ENCODE results near the gene ALK.
A peak's percentile ranks its signal among the peaks of the same experiment; 100 is the strongest.

The ALK gene

DNA sequence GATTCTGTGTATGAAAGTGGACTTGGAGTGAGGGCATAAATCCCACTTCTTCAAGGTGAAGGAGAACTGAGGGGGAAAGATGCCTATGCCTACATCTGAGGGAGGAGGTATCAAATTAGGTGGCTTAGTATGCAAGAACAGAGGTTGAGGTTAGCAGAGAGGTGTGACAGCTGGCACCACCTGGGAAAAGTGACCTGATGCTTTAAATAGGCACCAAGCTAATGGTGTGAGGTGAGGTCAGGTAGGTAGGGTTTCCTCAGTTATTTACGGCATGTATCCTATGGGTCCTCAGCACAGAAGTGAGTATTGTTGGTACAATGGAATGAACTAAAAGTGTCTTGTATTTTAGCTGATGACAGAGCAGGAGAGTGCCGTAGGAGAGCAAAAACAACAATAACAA, 439.0 kb downstream of the ALK start:
- no peak for DNase-seq

DNA sequence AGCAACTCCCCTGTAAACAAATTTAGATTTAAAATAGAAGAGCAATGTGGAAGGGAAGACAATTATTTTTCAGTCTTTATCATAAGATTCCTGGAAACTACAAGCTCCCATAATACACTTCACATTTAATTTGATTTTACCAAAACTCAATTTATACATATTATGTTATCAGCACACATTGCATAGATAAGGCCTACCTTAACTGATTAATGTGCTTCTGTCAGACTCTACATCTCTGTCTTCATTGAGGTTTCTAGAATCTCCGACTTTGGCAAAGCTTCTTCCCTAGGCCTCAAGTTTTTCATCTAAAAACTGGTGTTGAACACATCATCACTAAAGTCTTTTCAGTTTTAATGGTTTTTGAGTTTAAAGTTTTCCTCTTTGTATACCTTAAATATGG, 440.1 kb downstream of the ALK start:
- DNase-seq, result no peak

DNA sequence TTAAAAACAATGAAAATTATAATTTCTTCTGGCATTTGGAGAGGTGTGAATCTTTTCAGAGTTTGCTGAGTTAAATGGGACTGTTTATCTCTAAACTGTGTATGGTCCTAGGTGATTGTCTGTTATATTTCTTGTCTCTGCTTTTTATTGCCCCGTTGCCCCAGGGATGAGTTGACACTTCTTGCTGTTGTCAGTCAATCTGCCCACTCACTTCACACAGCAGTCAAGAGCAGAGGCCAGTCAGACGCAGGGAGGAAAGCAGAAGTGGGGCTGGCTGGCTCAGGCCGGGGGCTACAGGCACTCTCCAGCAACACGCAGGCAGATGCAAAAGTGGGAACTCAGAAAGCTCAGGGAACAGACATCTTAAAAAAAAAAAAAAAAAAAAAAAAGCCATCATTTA, 441.0 kb downstream of the ALK start:
- DNase-seq, result no peak

DNA sequence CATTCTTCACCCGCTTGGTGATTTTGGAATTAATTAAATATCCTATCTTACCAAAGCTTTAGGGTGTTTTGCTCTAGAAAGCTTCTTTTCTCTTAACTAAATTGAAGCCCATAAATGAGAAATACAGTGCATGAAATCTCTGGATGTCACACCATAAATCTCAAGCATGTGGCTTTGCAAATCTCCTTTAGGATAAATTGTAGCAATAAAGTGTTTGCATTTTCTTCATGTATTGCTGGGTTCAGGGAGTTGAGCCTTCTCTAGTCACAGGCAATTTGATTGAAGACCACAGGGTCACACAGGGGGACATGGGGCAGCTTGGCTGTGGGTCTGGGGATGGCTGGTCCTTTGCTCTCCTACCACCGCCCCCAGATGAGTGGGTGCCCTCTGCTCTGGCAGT, 442.0 kb downstream of the ALK start:
- no peak for DNase-seq

DNA sequence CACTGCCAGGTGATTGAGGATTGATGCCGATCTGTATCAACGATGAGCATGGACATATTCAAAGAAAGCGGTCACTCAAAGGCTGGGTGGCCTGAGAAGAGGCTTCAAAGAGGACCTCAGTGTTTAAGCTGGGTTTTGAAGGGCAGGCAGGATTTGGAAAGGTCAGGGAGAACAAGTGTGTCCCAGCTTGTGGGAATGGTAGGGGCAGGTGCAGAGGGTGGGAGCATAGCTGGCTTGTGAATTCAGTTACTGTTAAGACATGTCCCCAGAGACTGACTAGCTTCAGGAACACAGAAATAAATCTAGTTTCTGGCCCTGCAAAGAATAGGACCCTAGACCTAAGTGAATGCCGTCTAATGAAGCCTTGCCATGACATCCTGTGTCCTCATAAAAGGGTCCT, 442.7 kb downstream of the ALK start:
- no peak for DNase-seq

DNA sequence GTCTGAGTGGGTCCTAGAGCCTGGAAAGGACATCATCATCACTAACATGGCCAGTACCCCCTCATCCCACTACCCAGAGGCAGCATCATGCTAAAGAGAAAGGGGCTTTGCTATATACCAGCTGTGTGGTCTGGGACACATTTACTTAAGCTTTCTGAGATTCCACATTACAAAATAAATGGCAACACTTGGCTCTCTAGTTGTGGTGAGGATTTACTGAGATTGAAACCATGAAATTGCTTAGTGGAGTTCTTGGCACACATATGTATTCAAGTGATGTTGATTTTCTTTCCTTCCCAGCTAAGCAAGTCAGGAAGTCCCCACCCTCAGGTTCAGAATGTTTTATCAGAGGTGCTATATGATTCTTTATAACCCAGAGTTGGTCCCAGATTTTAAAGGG, 444.2 kb downstream of the ALK start:
- DNase-seq, result no peak

DNA sequence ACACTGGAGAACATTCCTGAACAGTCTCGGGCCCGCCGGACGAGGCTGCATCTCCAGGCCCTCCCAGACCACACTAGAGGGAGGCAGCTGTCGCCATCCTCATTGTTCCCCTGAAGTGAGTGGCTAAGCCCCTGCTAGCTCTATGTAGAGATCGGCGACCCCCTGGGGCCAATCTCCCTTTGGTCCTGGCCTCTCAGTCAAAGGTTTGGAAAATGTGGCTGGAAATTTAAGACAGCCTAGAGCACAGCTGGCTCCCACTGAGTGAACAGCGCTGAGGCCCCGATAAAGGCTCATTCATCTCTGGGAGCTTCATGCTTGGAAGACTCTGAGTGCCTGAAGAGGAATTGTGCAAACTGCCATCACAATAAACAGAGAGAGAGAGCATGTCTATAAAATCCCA, 445.9 kb downstream of the ALK start:
- DNase-seq, result no peak

DNA sequence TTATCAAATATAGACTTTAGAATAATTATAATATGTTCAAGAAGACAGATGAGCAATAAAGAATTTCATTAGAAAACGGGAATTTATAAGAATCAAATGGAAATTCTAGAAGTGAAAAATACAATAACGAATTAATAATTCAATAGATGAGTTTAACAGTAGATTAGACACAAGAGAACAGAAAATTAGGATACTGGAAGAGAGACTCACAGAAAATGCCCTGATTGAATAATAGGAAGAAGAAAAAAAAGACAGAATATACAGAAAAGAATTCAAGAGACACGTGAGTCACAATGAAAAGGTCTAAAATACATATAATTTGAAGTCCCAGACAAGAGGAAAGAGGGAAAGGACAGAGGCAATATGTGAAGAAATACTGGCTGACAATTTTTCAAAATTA, 451.4 kb downstream of the ALK start:
- DNase-seq, result no peak

DNA sequence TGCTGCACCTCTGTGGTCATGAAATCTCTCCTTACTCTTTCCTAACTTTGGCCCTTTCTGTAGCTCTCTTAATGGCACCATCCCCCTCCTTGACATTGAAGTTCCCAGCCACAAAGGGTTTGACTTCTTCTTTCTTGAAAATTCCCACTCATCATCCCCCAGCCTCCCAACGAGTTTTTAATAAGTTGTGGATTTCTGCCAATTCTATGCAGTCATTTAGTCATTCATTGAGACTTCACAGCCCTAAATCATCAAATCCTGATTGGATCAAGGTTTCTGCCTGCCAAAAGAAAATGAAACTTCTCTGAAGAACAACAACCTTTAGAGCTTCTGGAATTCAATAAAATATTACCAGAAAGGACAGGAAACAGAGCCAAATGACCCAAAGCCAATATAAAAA, 451.9 kb downstream of the ALK start:
- no peak for DNase-seq

DNA sequence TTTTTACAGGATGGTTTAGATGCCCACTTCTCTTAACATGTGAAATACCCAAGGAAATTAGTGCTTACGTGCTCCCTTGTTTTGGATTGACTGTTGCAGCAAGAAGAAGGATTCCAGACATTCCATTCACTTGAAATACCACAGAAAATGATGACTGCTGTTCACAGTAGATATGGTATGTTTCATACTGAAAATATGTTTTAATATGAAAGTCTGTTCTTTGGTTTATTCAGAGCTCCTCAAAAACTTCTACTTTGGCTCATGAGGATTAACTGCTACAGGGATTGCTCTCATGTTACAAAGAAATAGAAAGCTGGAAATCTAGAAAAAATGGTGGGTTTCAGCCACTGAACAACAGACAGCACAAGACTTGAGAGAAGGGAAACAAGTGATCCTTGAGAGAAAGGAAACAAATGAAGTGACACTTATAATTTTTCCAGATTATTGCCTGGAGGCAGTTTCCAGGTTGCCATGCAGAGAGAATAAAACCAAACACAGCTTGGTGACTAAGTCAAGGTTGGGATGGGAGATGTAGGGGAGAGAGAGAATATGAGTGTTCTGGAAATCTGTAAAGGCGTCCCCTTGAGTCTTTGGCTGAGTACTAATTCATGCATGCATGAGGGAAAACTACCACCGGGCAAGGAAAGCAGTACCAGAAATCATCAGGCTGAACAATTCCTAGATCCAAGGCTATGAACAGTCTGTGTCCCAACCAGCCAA, 458.0 kb downstream of the ALK start:
- no peak for DNase-seq

DNA sequence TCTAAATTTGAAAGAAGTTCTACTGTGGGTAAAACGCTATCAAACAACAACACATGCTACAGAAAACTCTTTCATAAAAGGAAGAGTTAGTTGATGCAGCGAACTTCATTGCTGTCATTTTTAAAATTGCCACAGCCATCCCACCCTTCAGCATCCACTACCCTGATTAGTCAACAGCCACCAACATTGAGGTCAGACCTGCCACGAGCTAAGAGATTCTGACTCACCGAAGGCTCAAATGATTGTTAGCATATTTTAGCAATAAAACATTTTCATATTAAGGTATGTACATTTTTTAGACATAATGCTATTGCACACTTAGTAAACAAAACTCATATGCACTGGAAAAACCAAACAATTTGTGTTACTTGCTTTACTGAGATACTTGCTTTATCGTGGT, 459.1 kb downstream of the ALK start:
- DNase-seq, result peak; percentile 8

DNA sequence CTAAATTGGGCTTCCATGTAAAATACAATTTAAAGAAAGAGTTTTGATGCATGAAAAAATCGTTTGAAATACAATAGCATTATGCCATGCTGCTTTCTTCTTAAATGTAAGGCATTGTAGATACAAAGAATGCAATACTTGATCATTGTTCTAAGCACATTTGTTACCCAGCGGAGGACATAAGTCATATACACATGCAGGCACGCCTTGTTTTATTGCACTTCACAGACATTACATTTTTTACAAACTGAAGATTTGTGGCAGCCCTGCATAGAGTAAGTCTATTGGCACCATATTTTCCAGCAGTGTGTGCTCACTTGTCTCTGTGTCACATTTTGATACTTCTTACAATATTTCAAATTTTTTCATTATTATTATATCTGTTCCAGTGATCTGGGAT, 461.2 kb downstream of the ALK start:
- DNase-seq, result no peak

DNA sequence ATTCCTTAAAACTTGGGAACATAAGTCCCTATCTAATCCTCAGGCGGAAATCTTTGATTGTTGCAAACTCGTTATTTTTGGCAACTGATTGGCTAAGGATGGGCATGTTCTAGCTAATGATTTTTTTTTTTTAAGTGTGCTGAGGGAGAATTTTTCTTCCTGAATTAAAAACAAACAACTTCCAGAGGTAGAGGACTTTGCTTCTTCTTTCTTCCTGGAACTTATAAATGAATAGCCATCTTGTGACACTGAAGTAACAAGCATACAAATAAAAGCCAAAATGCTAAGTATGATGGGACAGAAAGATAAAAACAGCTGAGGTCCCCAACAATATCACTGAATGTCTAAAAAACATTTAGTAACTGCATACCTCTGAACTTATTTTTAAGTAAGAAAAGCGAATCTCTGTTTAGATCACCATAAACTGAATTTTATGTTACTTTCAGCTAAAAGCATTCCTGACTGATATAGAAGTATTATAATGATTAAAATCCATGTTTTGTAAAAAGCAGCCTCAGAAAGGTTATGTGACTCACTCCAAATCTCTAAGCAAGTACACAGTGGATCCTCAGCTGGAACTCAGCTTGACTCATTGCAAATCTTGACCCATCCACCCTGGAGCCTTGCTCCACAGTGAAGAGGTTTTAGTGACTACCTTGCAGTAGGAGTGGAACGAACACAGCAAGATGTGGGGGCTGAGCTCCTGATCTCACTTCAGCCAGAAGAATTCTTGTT, 461.8 kb downstream of the ALK start:
- DNase-seq, result no peak

DNA sequence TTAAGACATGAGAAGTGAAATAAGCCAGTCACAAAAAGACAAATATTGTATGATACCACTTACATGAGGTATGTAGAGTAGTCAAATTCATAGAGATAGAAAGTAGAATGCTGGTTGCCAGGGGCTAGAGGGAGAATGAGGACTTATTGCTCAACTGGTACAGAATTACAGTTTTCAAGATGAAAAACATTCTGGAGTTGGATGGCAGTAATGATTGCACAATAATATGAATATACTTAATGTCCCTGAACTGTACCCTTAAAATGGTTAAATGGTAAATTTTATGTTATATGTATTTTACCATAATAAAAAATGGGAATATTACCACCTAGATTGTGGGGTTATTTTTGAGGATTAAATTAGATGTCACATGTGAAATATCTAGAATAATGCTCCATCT, 465.0 kb downstream of the ALK start:
- no peak for DNase-seq

DNA sequence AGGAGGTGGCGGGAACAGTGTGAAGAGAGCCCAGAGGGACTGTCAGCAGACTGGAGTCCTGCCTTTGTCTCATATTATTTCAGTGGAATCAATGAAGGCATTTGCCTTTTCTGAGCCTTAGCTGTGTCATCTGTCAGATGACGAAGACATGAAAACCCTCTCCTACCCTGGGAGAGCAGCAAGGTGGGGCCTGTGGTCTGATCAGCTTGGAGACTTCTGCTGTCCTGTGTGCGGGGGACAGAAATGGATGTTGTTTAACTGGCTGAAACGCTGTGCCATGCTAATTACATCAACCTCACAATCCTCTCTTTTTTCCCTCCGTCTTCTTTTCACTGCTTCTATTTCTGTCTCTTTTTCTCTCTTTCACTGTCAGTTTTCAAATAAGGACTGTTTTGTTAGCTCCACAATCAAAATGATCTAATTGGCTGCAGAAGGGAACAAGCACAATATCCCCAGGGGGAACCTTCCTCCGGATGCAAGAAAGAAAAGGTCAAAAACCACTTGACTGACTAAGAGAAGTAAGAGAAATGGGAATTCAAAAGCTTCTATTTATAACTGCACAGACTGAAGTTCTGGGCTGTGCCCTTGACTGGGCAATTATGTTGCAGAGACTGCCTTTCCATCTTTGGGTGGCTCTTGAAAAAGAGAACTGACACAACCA, 466.1 kb downstream of the ALK start:
- DNase-seq, result no peak

DNA sequence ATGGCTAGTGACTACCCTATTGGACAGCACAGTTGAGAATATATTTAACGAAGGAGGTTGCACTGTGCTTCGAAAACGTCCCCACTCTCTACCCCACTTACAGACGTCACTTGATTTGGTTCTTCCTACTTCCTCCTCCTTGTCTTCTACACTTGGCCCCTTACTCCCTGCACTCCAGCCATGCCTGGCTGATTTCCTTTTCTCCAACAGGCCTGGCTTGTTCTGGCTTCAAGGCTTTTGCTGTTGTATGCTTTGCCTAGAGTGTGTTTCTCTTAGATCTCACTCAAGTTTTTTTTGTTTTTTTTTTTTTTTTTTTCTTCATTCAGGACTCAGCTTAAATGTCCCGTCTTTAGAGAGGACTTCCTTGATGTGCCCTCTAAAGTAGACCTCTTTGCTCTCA, 469.4 kb downstream of the ALK start:
- no peak for DNase-seq

DNA sequence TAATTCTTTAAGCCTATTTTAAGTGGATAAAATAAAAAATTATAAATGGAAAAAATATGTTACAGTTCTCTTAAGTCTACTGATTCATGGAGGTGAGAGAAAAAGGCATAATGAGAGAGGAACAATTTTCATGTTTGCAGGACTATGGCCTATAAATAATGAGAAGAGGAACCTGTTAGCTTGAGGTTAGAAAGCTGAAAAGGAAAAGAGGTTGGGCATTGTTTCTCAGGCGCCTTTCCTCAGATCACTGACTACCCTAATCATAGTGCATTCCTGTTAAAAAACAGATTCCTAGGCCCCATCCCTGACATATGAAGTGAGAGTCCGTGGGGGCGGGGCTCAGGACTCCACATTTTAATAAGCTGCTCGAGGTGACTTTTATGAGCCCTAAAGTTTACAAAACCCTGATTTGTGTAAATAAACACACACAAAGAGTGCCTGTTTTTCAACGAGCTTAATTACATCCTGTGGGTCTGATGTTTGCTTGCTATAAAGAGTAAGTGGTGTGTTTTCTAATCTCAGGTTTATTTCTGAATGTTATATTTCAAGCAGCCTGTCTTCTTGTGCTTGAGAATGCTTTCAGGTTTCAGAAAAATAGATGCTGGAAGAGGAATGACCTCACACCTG, 470.7 kb downstream of the ALK start:
- no peak for DNase-seq

DNA sequence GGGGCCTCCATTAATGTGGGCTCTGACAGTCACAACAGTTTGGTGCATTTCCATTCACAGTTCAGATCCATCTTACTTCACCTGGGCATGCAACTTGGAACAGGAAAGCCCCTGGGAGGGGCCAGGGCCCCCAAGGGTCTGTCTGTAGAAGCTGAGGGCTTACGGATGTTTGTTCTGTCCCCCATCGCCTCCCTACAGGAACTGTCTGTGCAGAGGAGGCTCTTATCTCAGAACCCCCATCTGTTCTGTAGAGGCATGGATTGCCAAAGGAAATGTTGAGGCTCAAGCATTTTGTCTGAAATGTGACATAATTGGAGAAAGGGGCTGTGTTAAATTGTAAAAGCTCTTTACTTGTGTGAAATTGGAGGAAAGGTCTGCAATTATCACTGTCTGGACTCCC, 471.9 kb downstream of the ALK start:
- DNase-seq, result no peak

DNA sequence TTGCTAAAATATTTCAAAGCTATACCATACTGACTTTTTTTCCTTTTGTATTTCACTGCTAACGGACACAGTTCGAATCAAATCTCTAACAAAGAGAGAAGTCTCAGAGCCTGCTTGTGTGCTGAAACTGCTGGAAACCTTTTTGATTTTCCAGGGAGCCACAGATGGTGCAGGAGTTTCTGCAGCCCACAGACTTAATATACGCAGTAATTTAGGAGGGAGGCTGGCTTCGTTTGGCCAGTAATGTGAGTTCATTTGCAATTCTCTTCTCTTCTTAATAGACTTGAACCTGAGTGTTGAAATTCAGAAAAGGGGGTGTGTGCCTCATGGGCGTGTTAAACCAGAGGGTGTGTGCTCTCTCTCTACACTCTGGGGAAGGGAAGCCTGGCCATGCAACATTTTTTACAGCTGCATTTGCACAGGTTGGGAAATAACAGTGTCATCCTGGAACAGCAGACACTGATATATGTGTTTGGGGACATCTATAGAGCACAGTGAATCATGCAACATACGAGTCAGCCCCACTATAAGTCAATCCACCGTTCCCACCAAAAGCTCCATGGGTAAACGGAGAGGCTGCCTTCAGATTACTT, 473.2 kb downstream of the ALK start:
- DNase-seq, result no peak

DNA sequence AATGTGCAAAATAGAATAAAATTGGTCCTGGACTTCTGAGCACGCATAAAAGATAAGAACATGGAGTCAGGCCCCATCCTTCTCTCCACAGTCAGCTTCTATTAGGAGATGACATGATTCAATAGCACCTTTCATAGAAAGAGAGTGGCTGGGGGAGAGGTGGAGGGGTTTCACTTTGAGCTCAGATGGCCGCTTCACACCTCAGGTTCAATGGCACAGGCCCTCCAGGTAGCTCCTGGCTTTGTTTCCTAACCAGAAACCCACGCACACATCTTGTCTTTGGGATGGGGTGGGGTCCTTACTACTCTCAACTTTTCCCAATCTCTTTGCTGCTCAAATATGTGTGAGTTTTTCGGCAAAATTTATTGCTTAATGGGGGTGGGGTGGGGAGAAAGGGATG, 473.9 kb downstream of the ALK start:
- no peak for DNase-seq

DNA sequence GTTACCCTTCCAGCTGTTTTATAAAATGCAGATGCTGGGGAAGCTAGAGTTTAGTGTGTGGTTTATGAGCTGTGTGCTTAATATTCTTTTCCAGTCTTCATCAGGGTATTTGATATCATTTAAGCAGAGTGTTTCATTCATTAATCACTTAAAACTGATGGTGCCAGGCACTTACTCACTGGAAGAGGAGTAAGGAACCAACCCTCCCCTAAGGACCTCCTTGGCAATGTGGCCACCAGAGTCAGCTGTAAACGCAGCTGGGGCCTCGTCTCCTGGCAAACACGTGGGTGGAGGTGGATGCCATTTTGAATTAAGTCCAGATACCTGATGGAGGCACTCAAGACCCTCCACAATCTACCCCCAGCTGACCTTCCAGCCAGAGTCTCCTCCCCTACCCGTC, 474.5 kb downstream of the ALK start:
- DNase-seq, result no peak

DNA sequence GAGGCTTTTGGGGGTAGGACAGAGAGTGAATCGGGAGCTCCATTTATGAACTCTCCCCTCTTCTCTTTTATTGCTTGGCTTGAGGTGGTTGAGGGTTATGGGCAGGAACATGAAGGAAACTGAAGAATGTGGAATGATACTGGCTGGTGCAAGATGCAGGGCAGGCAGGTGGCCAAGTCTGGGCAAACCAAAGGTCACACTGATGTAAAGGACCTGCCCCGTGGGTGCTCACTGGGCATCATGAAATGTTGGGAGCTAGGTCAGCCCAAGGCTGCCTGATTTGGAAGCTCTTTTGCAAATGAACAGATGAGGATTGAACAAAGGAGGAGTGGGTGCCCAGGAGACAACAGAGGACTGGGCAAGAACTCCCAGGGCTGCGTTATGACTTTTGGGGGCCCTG, 477.2 kb downstream of the ALK start:
- DNase-seq, result no peak

DNA sequence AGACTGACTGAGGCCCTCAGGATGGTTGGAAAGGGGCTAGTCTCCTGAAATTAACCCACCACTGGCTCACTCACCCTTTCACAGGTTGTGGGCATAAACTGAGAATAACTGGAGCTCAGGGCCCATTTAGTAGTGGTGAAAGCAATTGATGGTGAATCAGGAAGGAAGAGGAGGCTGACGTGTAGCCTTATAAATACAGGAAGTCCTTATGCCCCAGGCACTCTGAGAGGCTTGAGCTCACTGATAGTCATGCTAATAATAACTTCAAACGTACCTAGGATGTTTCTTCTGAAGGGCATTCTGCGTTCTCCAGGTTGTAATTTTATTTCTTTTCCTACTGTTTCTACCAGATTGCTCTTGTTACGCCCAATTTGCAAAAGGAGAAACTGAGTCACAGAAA, 477.8 kb downstream of the ALK start:
- no peak for DNase-seq

DNA sequence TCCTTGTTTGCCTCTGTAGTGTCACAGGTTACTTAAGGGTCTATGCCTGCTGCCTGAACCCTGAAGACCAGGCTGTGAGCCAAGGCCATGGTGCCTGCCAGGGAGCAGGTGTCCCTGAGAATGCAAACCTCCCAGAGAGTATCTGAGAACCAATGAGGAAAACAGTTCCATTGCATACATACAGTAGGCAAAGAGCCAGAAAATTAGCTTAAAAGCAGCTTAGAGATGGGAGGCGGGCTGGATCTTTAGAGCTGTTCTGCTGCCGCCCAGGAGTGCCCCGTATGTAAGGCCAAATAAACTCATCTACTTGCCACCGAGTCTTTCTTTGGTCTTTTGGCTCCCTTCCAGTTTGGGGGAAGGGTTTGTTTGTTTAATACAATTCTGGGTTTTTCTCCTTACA, 478.2 kb downstream of the ALK start:
- DNase-seq, result no peak

All from activated CD4-positive, alpha-beta T cell treated with anti-CD3 and anti-CD28 coated beads, Interleukin-10, Interleukin-2, amounts not matched to agents 100 ng/mL and 50 ng/mL, durations not matched to agents 16 hours and 8 hours (primary cell).